ENCODE measurements around the gene UBE3C.

GRCh38 chr7:157234271-157234670, 95.5 kb downstream of the UBE3C start:
- no peak for TF ChIP-seq POLR2A (IDR thresholded peaks at IDR 0.05)
- no peak for TF ChIP-seq CTCF (IDR thresholded peaks at IDR 0.05)

All from gastroesophageal sphincter (tissue), 3 donors.